CD14-positive monocyte (primary cell): ENCODE data around the gene NFIC. TPM values are rescaled to one million over a fixed set of nuclear protein-coding genes. Genes with fewer than 3 reads are reported as not detected.

Experiments used
- DNase-seq, 3 donors: peaks; one replicate each; pipeline ENCODE4 v3.0.0-alpha.2; 2011 to 2022
- H2AFZ ChIP-seq: 2 replicates; pipeline ENCODE4 v1.6.0; 2012; ENCODE audit warnings: mild to moderate bottlenecking, low read depth, low read length, inconsistent platforms; ENCODE audit not compliant: insufficient read depth, poor library complexity, severe bottlenecking
- H3K27ac ChIP-seq, 2 donors: 1 replicate in 1 of 2; 2 replicates in 1 of 2; pipeline ENCODE4 v1.5.1; 2012 to 2013; ENCODE audit warnings: low read length in 2 of 2, control low read depth in 1 of 2, inconsistent platforms in 1 of 2, low read depth in 1 of 2, mild to moderate bottlenecking in 1 of 2
- H3K27me3 ChIP-seq, 2 donors: one replicate each; pipeline versions ENCODE4 v1.6.0 to v1.6.1; 2011 to 2013; ENCODE audit warnings: low read length in 2 of 2; ENCODE audit not compliant: control insufficient read depth in 2 of 2, insufficient read depth in 2 of 2
- H3K36me3 ChIP-seq, 2 donors: replicated peaks in 1 of 2; 1 replicate in 1 of 2; 2 replicates in 1 of 2; pipeline versions ENCODE4 v1.5.1 to v1.6.1; 2012 to 2013; ENCODE audit warnings: low read length in 2 of 2, control low read depth in 1 of 2, inconsistent platforms in 1 of 2, mild to moderate bottlenecking in 1 of 2; ENCODE audit not compliant: insufficient read depth in 2 of 2, control insufficient read depth in 1 of 2
- H3K4me1 ChIP-seq, 2 donors: 1 replicate in 1 of 2; 2 replicates in 1 of 2; pipeline versions ENCODE4 v1.5.1 to v1.6.1; 2012 to 2013; ENCODE audit warnings: low read length in 2 of 2, control low read depth in 1 of 2, inconsistent platforms in 1 of 2, mild to moderate bottlenecking in 1 of 2, moderate library complexity in 1 of 2; ENCODE audit not compliant: insufficient read depth in 2 of 2, control insufficient read depth in 1 of 2
- H3K4me2 ChIP-seq: replicated peaks from 2 replicates; pipeline ENCODE3; 2012; ENCODE audit warnings: low read length, moderate library complexity, mild to moderate bottlenecking; ENCODE audit not compliant: poor library complexity, severe bottlenecking; ENCODE audit errors: extremely low read depth
- H3K4me3 ChIP-seq, 3 experiments: fragments of 200-600 bp in 1 of 3; sonication (generic) in 1 of 3; replicated peaks in 1 of 3; 1 replicate in 2 of 3; 2 replicates in 1 of 3; pipeline ENCODE4 v1.5.1; 2011 to 2013; ENCODE audit warnings: low read length in 3 of 3, mild to moderate bottlenecking in 3 of 3, control low read depth in 2 of 3, low read depth in 2 of 3, inconsistent platforms in 1 of 3, moderate library complexity in 1 of 3
- H3K79me2 ChIP-seq: 2 replicates; pipeline ENCODE4 v1.6.0; 2012; ENCODE audit warnings: mild to moderate bottlenecking, control low read depth, inconsistent platforms, low read length, moderate library complexity; ENCODE audit not compliant: insufficient read depth
- H3K9ac ChIP-seq: 2 replicates; pipeline ENCODE4 v1.6.0; 2017; ENCODE audit warnings: low read length, mild to moderate bottlenecking; ENCODE audit not compliant: insufficient read depth, poor library complexity, severe bottlenecking
- H3K9me3 ChIP-seq, 2 donors: replicated peaks in 1 of 2; 1 replicate in 1 of 2; 2 replicates in 1 of 2; pipeline versions ENCODE4 v1.5.1 to v1.6.1; 2012 to 2013; ENCODE audit warnings: low read length in 2 of 2, control low read depth in 1 of 2; ENCODE audit not compliant: control insufficient read depth in 1 of 2, insufficient read depth in 1 of 2
- H4K20me1 ChIP-seq: 2 replicates; pipeline ENCODE4 v1.6.0; 2012; ENCODE audit warnings: mild to moderate bottlenecking, low read length, control low read depth, moderate library complexity; ENCODE audit not compliant: insufficient read depth
- H3K27ac Mint-ChIP-seq, 7 donors: one replicate each; pipeline ENCODE4 v1.8.0; 2020; ENCODE audit warnings: mild to moderate bottlenecking in 7 of 7, mixed read lengths in 7 of 7, moderate library complexity in 6 of 7, inconsistent platforms in 2 of 7
- H3K27me3 Mint-ChIP-seq, 3 donors: one replicate each; pipeline ENCODE4 v1.8.0; 2021 to 2022; ENCODE audit warnings: low read depth in 3 of 3, mild to moderate bottlenecking in 3 of 3, mixed read lengths in 3 of 3, moderate library complexity in 3 of 3, inconsistent platforms in 1 of 3
- H3K36me3 Mint-ChIP-seq, 2 donors: one replicate each; pipeline ENCODE4 v1.8.0; 2020; ENCODE audit warnings: mixed read lengths in 2 of 2, inconsistent platforms in 1 of 2, mild to moderate bottlenecking in 1 of 2
- H3K4me1 Mint-ChIP-seq: one replicate; pipeline ENCODE4 v1.8.0; 2020; ENCODE audit warnings: mild to moderate bottlenecking, mixed read lengths
- H3K4me3 Mint-ChIP-seq, 2 donors: one replicate each; pipeline ENCODE4 v1.8.0; 2020; ENCODE audit warnings: mild to moderate bottlenecking in 2 of 2, mixed read lengths in 2 of 2, moderate library complexity in 1 of 2
- H3K9me3 Mint-ChIP-seq, 7 donors: one replicate each; pipeline ENCODE4 v1.8.0; 2020 to 2022; ENCODE audit warnings: mixed read lengths in 7 of 7, mild to moderate bottlenecking in 6 of 7, moderate library complexity in 6 of 7, inconsistent platforms in 2 of 7
- WGBS: methylation state at CpG from one replicate; pipeline ENCODE4 v1.1.5; 2013; ENCODE audit warnings: missing lambda C conversion rate; ENCODE audit not compliant: insufficient coverage; 5-methylcytosine and 5-hydroxymethylcytosine counted together
- intact Hi-C, 2 donors: fragments of 100-400 bp; cut with micrococcal nuclease; formaldehyde crosslinking; loops; one replicate each; pipeline versions ENCODE4 v1.15.0 to v1.15.1; 2023
- polyA plus RNA-seq, 3 donors: library from polyadenylated mRNA; depleted of rRNA in 1 of 3; unstranded in 2 of 3; stranded (reverse) in 1 of 3; fragments of 300-500 nt in 2 of 3; fragments of >200 nt in 1 of 3; fragmentation: Illumina TruSeq in 2 of 3; gene quantifications; 1 replicate in 2 of 3; 2 replicates in 1 of 3; pipeline ENCODE4 v1.2.3, GENCODE V29; 2012 to 2021
- TF ChIP-seq, protein P1 (sequence below): fragments of 200-600 bp; IDR thresholded peaks from one replicate; pipeline ENCODE4 v1.8.0; 2022; ENCODE audit warnings: antibody characterized with exemption, mild to moderate bottlenecking

The NFIC gene
- polyA plus RNA-seq, 3 donors = 7.0 to 13.8 (median 11.5) TPM

DNA sequence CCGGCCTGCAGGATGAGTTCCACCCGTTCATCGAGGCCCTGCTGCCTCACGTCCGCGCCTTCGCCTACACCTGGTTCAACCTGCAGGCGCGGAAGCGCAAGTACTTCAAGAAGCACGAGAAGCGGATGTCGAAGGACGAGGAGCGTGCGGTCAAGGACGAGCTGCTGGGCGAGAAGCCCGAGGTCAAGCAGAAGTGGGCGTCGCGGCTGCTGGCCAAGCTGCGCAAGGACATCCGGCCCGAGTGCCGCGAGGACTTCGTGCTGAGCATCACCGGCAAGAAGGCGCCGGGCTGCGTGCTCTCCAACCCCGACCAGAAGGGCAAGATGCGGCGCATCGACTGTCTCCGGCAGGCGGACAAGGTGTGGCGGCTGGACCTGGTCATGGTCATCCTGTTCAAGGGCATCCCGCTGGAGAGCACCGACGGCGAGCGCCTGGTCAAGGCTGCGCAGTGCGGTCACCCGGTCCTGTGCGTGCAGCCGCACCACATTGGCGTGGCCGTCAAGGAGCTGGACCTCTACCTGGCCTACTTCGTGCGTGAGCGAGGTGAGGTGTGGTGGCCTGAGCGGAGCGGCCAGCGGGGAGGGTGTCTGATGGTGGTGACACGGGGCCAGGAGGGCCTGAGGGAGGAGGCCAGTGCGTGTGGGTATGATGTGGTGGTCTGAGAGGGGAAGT is 15.5 kb downstream of the NFIC start:
- Mint-ChIP-seq H3K4me1 (peaks cover 37% of the 10 kb centered on the region), H3K27ac (peak overlapping the region in 3 of 7 donors; percentile 42 to 76 (median 42)), H3K36me3 (peaks cover 22 to 47% of the 10 kb centered on the region in 2 donors), H3K9me3 (no peaks in the 10 kb centered on the region), H3K4me3 (no peak overlapping the region), H3K27me3 (no peaks in the 10 kb centered on the region)
- Histone ChIP-seq H4K20me1 (peaks cover 95% of the 10 kb centered on the region), H2AFZ (no peak overlapping the region), H3K27ac (peak overlapping the region in 1 of 2 donors; percentile 26), H3K4me2 (no peak overlapping the region), H3K9ac (no peak overlapping the region), H3K4me3 (no peak overlapping the region), H3K9me3 (no peaks in the 10 kb centered on the region), H3K36me3 (peaks cover 18 to 32% of the 10 kb centered on the region in 2 donors), H3K27me3 (no peaks in the 10 kb centered on the region), H3K4me1 (peaks cover 15 to 18% of the 10 kb centered on the region in 2 donors), H3K79me2 (peaks cover 100% of the 10 kb centered on the region)
- WGBS = 97% methylated on average over 59 of the region's 59 CpGs
- no peak for DNase-seq
- intact Hi-C loops = no loop called here
- TF ChIP-seq, protein P1, sequence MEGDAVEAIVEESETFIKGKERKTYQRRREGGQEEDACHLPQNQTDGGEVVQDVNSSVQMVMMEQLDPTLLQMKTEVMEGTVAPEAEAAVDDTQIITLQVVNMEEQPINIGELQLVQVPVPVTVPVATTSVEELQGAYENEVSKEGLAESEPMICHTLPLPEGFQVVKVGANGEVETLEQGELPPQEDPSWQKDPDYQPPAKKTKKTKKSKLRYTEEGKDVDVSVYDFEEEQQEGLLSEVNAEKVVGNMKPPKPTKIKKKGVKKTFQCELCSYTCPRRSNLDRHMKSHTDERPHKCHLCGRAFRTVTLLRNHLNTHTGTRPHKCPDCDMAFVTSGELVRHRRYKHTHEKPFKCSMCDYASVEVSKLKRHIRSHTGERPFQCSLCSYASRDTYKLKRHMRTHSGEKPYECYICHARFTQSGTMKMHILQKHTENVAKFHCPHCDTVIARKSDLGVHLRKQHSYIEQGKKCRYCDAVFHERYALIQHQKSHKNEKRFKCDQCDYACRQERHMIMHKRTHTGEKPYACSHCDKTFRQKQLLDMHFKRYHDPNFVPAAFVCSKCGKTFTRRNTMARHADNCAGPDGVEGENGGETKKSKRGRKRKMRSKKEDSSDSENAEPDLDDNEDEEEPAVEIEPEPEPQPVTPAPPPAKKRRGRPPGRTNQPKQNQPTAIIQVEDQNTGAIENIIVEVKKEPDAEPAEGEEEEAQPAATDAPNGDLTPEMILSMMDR = no peak

DNA sequence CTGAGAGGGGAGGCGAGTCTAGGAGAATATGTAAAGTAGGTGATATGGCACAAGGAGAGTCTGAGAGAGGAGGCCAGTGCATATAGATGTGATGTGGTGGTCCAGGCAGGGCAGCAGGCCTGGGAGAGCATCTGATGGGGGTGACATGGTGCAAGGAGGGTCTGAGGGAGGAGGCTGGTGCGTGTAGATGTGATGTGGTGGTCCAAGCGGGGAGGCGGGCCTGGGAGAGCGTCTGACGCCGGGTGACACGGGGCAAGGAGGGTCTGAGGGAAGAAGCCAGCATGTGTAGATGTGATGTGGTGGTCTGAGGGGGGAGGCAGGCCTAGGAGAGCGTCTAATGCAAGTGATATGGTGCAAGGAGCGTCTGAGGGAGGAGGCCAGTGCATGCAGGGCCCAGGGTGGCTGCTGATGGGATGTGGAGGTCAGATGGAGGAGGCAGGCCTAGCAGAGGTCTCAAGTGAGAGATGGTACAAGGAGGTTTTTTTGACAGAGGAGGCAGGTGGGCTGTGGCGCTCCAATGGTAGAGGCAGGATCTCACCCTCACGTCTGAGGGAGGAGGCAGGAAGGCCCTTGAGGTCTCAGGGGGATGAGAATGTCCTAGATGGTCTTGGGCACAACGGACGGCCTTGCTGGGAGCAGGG is 16.2 kb downstream of the NFIC start:
- H4K20me1 ChIP-seq = peaks cover 95% of the 10 kb centered on the region
- H3K4me1 ChIP-seq = peaks cover 15 to 18% of the 10 kb centered on the region in 2 donors
- no peak for DNase-seq
- 94% methylated on average over 7 of the region's 14 CpGs for WGBS
- no peaks in the 10 kb centered on the region for H3K9me3 ChIP-seq
- no peak overlapping the region for H3K9ac ChIP-seq
- intact Hi-C loops = no loop called here
- H3K36me3 ChIP-seq = peaks cover 19 to 33% of the 10 kb centered on the region in 2 donors
- H3K4me2 ChIP-seq = no peak overlapping the region
- H3K9me3 Mint-ChIP-seq = no peaks in the 10 kb centered on the region
- no peak overlapping the region for H3K4me3 Mint-ChIP-seq
- peak overlapping the region in 1 of 2 donors; percentile 41 for H3K27ac ChIP-seq
- no peak overlapping the region for H3K4me3 ChIP-seq
- H3K27ac Mint-ChIP-seq = peak overlapping the region in 6 of 7 donors; percentile 1 to 58 (median 44)
- H3K27me3 ChIP-seq = no peaks in the 10 kb centered on the region
- no peaks in the 10 kb centered on the region for H3K27me3 Mint-ChIP-seq
- TF ChIP-seq, protein P1 = no peak
- H3K36me3 Mint-ChIP-seq = peaks cover 22 to 52% of the 10 kb centered on the region in 2 donors
- no peak overlapping the region for H2AFZ ChIP-seq
- peaks cover 100% of the 10 kb centered on the region for H3K79me2 ChIP-seq
- peaks cover 40% of the 10 kb centered on the region for H3K4me1 Mint-ChIP-seq
